Lower leg skin (tissue), 4 donors: ENCODE measurements around the gene INPP5D. TPM values are rescaled to one million over a fixed set of nuclear protein-coding genes. Genes with fewer than 3 reads are reported as not detected.
"Not testable (repeated sequence)": the region's sequence is repeated elsewhere in the genome, so short reads cannot be mapped to it uniquely, and the experiment has no call there.

Experiments used
- DNase-seq, 2 donors: peaks; one replicate each; pipeline ENCODE4 v3.0.0-alpha.2; 2019; ENCODE audit warnings: low spot score in 2 of 2
- H3K4me3 ChIP-seq: fragments of 200-600 bp; sonication (generic); 2 replicates; pipeline ENCODE4 v1.5.1; 2017; ENCODE audit warnings: mild to moderate bottlenecking, low read depth; ENCODE audit not compliant: poor library complexity, severe bottlenecking
- CTCF ChIP-seq, 3 donors: fragments of 450-650 bp; IDR thresholded peaks; one replicate each; pipeline ENCODE4 v1.5.1; 2016; ENCODE audit warnings: antibody characterized with exemption in 3 of 3, mild to moderate bottlenecking in 3 of 3, moderate library complexity in 2 of 3
- POLR2A ChIP-seq, 2 donors: fragments of 450-650 bp; IDR thresholded peaks; one replicate each; pipeline ENCODE4 v1.6.1; 2016 to 2017; ENCODE audit warnings: antibody characterized with exemption in 2 of 2, mild to moderate bottlenecking in 1 of 2, moderate library complexity in 1 of 2
- WGBS, 2 donors: methylation state at CpG; one replicate each; pipeline ENCODE4 v1.1.5; 2018; 5-methylcytosine and 5-hydroxymethylcytosine counted together
- intact Hi-C: fragments of 100-400 bp; cut with DNase I; formaldehyde crosslinking; loops from one replicate; pipeline ENCODE4 v1.15.0; 2023; ENCODE audit warnings: low total_unique reads
- total RNA-seq, 4 donors: library from RNA; depleted of rRNA; stranded (reverse); fragments of >200 nt; gene quantifications; one replicate each; pipeline ENCODE4 v1.1.0, GENCODE V29; 2016

INPP5D gene
- total RNA-seq, 4 donors from 2014 or later: 8.6 to 15.0 (median 13.0) TPM

DNA sequence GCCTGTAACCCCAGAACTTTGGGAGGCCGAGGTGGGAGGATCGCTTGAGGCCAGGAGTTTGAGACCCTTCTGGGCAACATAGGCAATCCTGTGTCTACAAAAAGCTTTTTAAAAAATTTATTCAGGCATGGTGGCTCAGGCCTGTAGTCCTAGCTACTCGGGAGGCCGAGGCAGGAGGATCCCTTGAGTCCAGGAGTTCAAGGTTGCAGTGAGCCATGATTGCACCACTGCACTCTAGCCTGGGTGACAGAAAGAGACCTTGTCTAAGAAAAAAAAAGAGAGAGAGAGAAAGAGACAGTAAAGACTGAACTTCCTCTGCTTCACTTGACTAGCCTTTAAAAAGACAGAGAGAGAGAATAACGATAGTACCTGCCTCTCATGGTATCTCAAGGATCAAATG, 62.4 kb downstream of the INPP5D start:
- WGBS, 2 donors: 92 to 96% methylated on average over 5 of the region's 5 CpGs
- DNase-seq: no peak
- intact Hi-C loops: no loop called here
- H3K4me3 ChIP-seq: no peak overlapping the region
- TF ChIP-seq POLR2A (IDR thresholded peaks at IDR 0.05) (no peak), CTCF (IDR thresholded peaks at IDR 0.05) (no peak)

GRCh38 chr2:233123576-233123975, 63.4 kb downstream of the INPP5D start:
- 62 to 84% methylated on average over 2 of the region's 2 CpGs for WGBS, 2 donors
- DNase-seq, intact Hi-C loops: not testable (repeated sequence)

DNA sequence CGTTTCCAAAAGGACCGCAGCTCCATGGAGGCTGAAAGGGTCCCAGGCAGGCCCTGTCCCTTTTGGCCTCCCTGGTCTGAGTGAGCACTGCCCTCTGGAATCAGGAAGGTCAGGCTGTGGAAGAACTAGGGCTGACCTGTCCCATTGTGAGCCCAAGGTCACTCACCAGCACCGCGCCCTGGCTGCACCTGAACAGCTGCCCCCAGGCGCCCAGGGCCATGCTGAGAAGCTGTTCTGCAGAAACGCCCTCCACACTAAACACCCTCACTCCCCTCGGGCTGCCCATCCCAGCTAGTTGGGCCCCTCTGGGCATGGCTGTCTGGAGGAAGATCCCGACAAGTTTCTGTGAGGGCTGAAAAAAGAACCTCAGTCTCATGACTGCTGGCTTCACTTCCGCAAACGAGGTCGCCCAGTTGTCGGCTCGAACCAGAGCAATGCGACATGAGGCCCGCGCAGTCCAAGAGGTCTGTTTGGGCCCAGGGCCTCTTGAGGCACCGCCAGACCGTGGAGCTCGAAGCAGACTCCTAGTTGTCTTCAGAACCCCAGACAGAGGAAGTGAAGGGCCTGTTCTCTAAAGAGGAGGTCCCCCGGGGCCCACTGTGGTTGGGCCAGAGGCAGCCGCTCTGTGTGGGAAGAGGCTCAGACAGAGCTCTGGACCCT, 64.4 kb downstream of the INPP5D start:
- DNase-seq: no peak
- no peak overlapping the region for H3K4me3 ChIP-seq
- WGBS, 2 donors: 83 to 86% methylated on average over 21 of the region's 21 CpGs
- intact Hi-C loops: no loop called here
- TF ChIP-seq POLR2A (IDR thresholded peaks at IDR 0.05) (no peak), CTCF (IDR thresholded peaks at IDR 0.05) (no peak)

More at GRCh38 chr2:233123576-233123975, 63.4 kb downstream of the INPP5D start:
- not testable (repeated sequence) for H3K4me3 ChIP-seq

GRCh38 chr2:233125455-233126065, 65.4 kb downstream of the INPP5D start:
- intact Hi-C loops: no loop called here
- WGBS, 2 donors: 91 to 97% methylated on average over 17 to 20 of the region's 20 CpGs

DNA sequence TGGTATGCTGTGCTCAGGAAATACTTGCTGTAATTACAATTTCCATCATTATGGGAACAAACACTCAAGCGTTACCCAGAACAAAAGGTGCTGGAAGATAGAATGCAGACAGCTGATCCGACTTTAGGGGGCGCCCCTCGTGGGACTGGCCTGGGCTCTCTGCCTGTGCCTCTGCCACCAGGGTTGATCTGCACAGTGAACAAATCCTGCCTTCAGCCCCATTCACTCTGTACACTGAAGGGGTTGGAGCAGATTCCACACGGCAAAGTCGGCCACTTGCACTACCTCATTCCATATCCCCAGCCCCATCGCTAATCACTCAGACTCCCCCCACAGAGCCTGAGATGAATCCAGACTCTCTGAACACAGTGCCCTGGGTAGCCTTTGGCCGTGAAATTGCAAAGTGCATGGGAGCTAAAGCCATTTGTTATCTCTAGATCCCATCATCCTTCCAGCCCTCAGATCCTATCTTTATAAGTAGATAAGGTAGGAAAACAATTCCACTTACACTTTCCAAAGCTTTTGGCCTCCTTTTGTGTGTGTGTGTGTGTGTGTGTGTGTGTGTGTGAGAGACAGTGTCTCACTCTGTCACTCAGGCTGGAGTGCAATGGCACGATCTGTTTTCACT, 69.3 kb downstream of the INPP5D start:
- TF ChIP-seq CTCF (IDR thresholded peaks at IDR 0.05) (no peak), POLR2A (IDR thresholded peaks at IDR 0.05) (no peak)
- 54% methylated on average over 9 of the region's 9 CpGs for WGBS, 2 donors
- no peak overlapping the region for H3K4me3 ChIP-seq
- DNase-seq: no peak
- intact Hi-C loops: no loop called here

More at GRCh38 chr2:233125455-233126065, 65.4 kb downstream of the INPP5D start:
- DNase-seq: no peak
- no peak overlapping the region for H3K4me3 ChIP-seq
- TF ChIP-seq POLR2A (IDR thresholded peaks at IDR 0.05) (no peak), CTCF (IDR thresholded peaks at IDR 0.05) (no peak)

- DNase-seq: no peak
- no peak for TF ChIP-seq POLR2A (IDR thresholded peaks at IDR 0.05)
- no peak for TF ChIP-seq CTCF (IDR thresholded peaks at IDR 0.05)
- intact Hi-C loops: no loop called here
Observed at GRCh38 chr2:233130024-233130423, 69.9 kb downstream of the INPP5D start.

More at GRCh38 chr2:233130024-233130423, 69.9 kb downstream of the INPP5D start:
- no peak overlapping the region for H3K4me3 ChIP-seq
- 82 to 87% methylated on average over 6 of the region's 6 CpGs for WGBS, 2 donors
